SU-DHL-6 (cell line): ENCODE measurements around the gene PFN4.
A peak's percentile ranks its signal among the peaks of the same experiment; 100 is the strongest.

Source experiments
- H2AFZ ChIP-seq: fragments of 200-600 bp; sonication (generic); 2 replicates; pipeline ENCODE4 v1.6.1; 2014; ENCODE audit warnings: low read depth, mild to moderate bottlenecking, moderate library complexity, mixed read lengths, antibody characterized with exemption, low read length; ENCODE audit not compliant: severe bottlenecking
- H3F3A ChIP-seq: fragments of 200-600 bp; shearing (Covaris generic); 2 replicates; pipeline ENCODE4 v1.6.0; 2016; ENCODE audit warnings: antibody characterized with exemption, mild to moderate bottlenecking; ENCODE audit not compliant: insufficient read depth
- H3K27ac ChIP-seq: fragments of 200-600 bp; sonication (generic); 2 replicates; pipeline ENCODE4 v1.5.1; 2016; ENCODE audit warnings: low read depth, mild to moderate bottlenecking, low read length, moderate library complexity, mixed read lengths
- H3K27me3 ChIP-seq: fragments of 200-600 bp; sonication (generic), shearing (Covaris generic); 2 replicates; pipeline ENCODE4 v1.6.0; 2014; ENCODE audit warnings: mild to moderate bottlenecking, low read length
- H3K36me3 ChIP-seq: fragments of 200-600 bp; sonication (generic); 2 replicates; pipeline ENCODE4 v1.6.1; 2014; ENCODE audit warnings: mild to moderate bottlenecking, low read length, mixed read lengths
- H3K4me2 ChIP-seq: fragments of 300-600, 200-600 bp; shearing (Covaris generic), sonication (generic); 2 replicates; pipeline ENCODE4 v1.6.0; 2014; ENCODE audit warnings: low read length, low read depth, mild to moderate bottlenecking; ENCODE audit not compliant: poor library complexity, severe bottlenecking
- H3K4me3 ChIP-seq: fragments of 200-600 bp; sonication (generic); 2 replicates; pipeline ENCODE4 v1.5.1; 2014; ENCODE audit warnings: antibody characterized with exemption, low read length, mild to moderate bottlenecking, mixed read lengths; ENCODE audit not compliant: insufficient read depth, poor library complexity, severe bottlenecking
- H3K79me2 ChIP-seq: fragments of 200-600 bp; sonication (generic); 2 replicates; pipeline ENCODE4 v1.6.1; 2014; ENCODE audit warnings: mild to moderate bottlenecking, low read length, moderate library complexity; ENCODE audit not compliant: insufficient read depth
- H3K9ac ChIP-seq: fragments of 200-600 bp; sonication (generic); 2 replicates; pipeline ENCODE4 v1.7.0; 2014; ENCODE audit warnings: mild to moderate bottlenecking, low read length
- H3K9me2 ChIP-seq: fragments of 200-600 bp; sonication (generic); replicated peaks from 2 replicates; pipeline ENCODE4 v1.6.1; 2014; ENCODE audit warnings: low read length; ENCODE audit not compliant: insufficient read depth
- H3K9me3 ChIP-seq: fragments of 200-600 bp; sonication (generic); 2 replicates; pipeline ENCODE4 v1.6.1; 2014; ENCODE audit warnings: low read length, mixed read lengths; ENCODE audit not compliant: insufficient read depth
- H4K20me1 ChIP-seq: fragments of 200-600 bp; sonication (generic); 2 replicates; pipeline ENCODE4 v1.6.1; 2014; ENCODE audit warnings: low read depth, mild to moderate bottlenecking, antibody characterized with exemption, low read length, moderate library complexity, mixed read lengths
- CTCF ChIP-seq: fragments of 200-600 bp; sonication (generic); IDR thresholded peaks from one replicate; pipeline ENCODE4 v1.5.1; 2017; ENCODE audit warnings: antibody characterized with exemption, mild to moderate bottlenecking, low read length, moderate library complexity; ENCODE audit not compliant: insufficient read depth, poor library complexity, severe bottlenecking
- EZH2phosphoT487 ChIP-seq: fragments of 200-600 bp; sonication (generic), shearing (Covaris generic); conservative IDR thresholded peaks from 2 replicates; pipeline ENCODE4 v1.6.1; 2018; ENCODE audit warnings: mild to moderate bottlenecking, antibody characterized with exemption, low read length, moderate library complexity, mixed read lengths

The PFN4 gene

GRCh38 chr2:24085200-24085489 is 38.0 kb downstream of the PFN4 start:
- peak overlapping the region; percentile 63 for H3K4me2 ChIP-seq
- no peaks in the 10 kb centered on the region for H3K9me2 ChIP-seq
- H3K9me3 ChIP-seq: no peaks in the 10 kb centered on the region
- H3K79me2 ChIP-seq: no peaks in the 10 kb centered on the region
- no peaks in the 10 kb centered on the region for H3K27me3 ChIP-seq
- H3K36me3 ChIP-seq: no peaks in the 10 kb centered on the region
- peak overlapping the region; percentile 76 for H2AFZ ChIP-seq
- H3K4me3 ChIP-seq: peak overlapping the region; percentile 53
- H3F3A ChIP-seq: peaks cover 6% of the 10 kb centered on the region; the same call in 1 of the 2 replicates
- H3K9ac ChIP-seq: peak overlapping the region; percentile 64
- H3K27ac ChIP-seq: no peak overlapping the region
- no peak for TF ChIP-seq EZH2phosphoT487
- TF ChIP-seq CTCF: no peak
- no peaks in the 10 kb centered on the region for H4K20me1 ChIP-seq

- H4K20me1 ChIP-seq: no peaks in the 10 kb centered on the region
- TF ChIP-seq CTCF (peak; percentile 80), EZH2phosphoT487 (no peak)
- peak within 1 kb of the TSS; percentile 58 for H3K27ac ChIP-seq
- H3K79me2 ChIP-seq: no peaks in the 10 kb centered on the region
- H3F3A ChIP-seq: peaks cover 6% of the 10 kb centered on the region; the same call in 1 of the 2 replicates
- H3K4me2 ChIP-seq: peak within 1 kb of the TSS; percentile 63
- H3K4me3 ChIP-seq: peak within 1 kb of the TSS; percentile 53
- H3K36me3 ChIP-seq: no peaks in the 10 kb centered on the region
- H3K9me2 ChIP-seq: no peaks in the 10 kb centered on the region
- peak within 1 kb of the TSS; percentile 64 for H3K9ac ChIP-seq
- peak within 1 kb of the TSS; percentile 76 for H2AFZ ChIP-seq
- H3K27me3 ChIP-seq: no peaks in the 10 kb centered on the region
- no peaks in the 10 kb centered on the region for H3K9me3 ChIP-seq
These were observed 38.5 kb downstream of the PFN4 start, which contains the start of gene TP53I3 for GRCh38 chr2:24084386-24085199. TP53I3 (minus strand) TSS chr2:24084834; CDS start chr2:24084326, 508 bp downstream.

- Histone ChIP-seq H3K9ac (peak overlapping the region; percentile 64), H3K4me2 (peak overlapping the region; percentile 63), H3K4me3 (peak overlapping the region; percentile 53), H3K79me2 (no peaks in the 10 kb centered on the region), H3K36me3 (no peaks in the 10 kb centered on the region), H2AFZ (peak overlapping the region; percentile 76), H3K27me3 (no peaks in the 10 kb centered on the region), H3K9me2 (no peaks in the 10 kb centered on the region), H4K20me1 (no peaks in the 10 kb centered on the region), H3K27ac (peak overlapping the region; percentile 58), H3K9me3 (no peaks in the 10 kb centered on the region), H3F3A (peaks cover 6% of the 10 kb centered on the region; the same call in 1 of the 2 replicates)
- no peak for TF ChIP-seq CTCF
- TF ChIP-seq EZH2phosphoT487: no peak
These were observed 39.4 kb downstream of the PFN4 start for GRCh38 chr2:24083567-24084385.
